ENCODE data around the gene TMOD4. TPM values are rescaled to one million over a fixed set of nuclear protein-coding genes. Genes with fewer than 3 reads are reported as not detected.

Gene TMOD4
- total and polyA plus RNA-seq, 10 of the 15 experiments (the other 5 are each of a cell fraction or from before 2014, with no cell fraction given) = 0.30 to 1.2 (median 0.50) TPM; not detected in 1

- no peak for TF ChIP-seq BMI1 (IDR thresholded peaks at IDR 0.05; ENCODE audit: borderline replicate concordance)
- peak; percentile 67; the same call in 1 of the 2 replicates for TF ChIP-seq MYB (IDR thresholded peaks at IDR 0.05; ENCODE audit: borderline replicate concordance, low read depth, low read length)
- TF ChIP-seq USF1 (IDR thresholded peaks at IDR 0.05; ENCODE audit: borderline replicate concordance, extremely low read length, insufficient read depth, low read depth, low read length) = no peak
- TF ChIP-seq NFIC (IDR thresholded peaks at IDR 0.05; ENCODE audit: low read depth, low read length) = no peak
- no peak for TF ChIP-seq ZNF274 (IDR thresholded peaks at IDR 0.05; ENCODE audit: insufficient read depth, insufficient read length)
- TF ChIP-seq ZSCAN29 (IDR thresholded peaks at IDR 0.05) = no peak
- TF ChIP-seq BCL3 (IDR thresholded peaks at IDR 0.05; ENCODE audit: borderline replicate concordance, insufficient read depth, low read depth, low read length, poor library complexity, severe bottlenecking) = peak; percentile 34
- peak; percentile 77; the same call in 1 of the 2 replicates for TF ChIP-seq NKRF (conservative IDR thresholded peaks at IDR 0.05)
- TF ChIP-seq POLR2A (IDR thresholded peaks at IDR 0.05; ENCODE audit: low read depth, low read length) = peak; percentile 92
- no peak for TF ChIP-seq FOS (IDR thresholded peaks at IDR 0.05; ENCODE audit: borderline replicate concordance, extremely low read depth, insufficient read length)
- TF ChIP-seq REST (IDR thresholded peaks at IDR 0.05; ENCODE audit: low read depth, low read length) = no peak
- peak; percentile 82; the same call in 1 of the 2 replicates for TF ChIP-seq ZBTB40 (IDR thresholded peaks at IDR 0.05; ENCODE audit: borderline replicate concordance)
- TF ChIP-seq PAX8 (IDR thresholded peaks at IDR 0.05) = no peak
- peak; percentile 89 to 99 for TF ChIP-seq SRF (IDR thresholded peaks at IDR 0.05; ENCODE audit: low read depth in 2 of 2, low read length in 2 of 2)
- TF ChIP-seq MEF2A (IDR thresholded peaks at IDR 0.05; ENCODE audit: insufficient read depth, low read depth, low read length) = peak; percentile 83
- peak; percentile 88 for TF ChIP-seq POLR2AphosphoS5 (IDR thresholded peaks at IDR 0.05; ENCODE audit: low read length)
Measured at GRCh38 chr1:151189637-151190445, 14.1 kb upstream of the TMOD4 start, which contains the start of gene VPS72 (continued).

All from GM12878 (cell line).